HepG2 (cell line): ENCODE measurements around the gene EIF1AD. TPM values are rescaled to one million over a fixed set of nuclear protein-coding genes. Genes with fewer than 3 reads are reported as not detected.

ENCODE experiments used
- BRF2 ChIP-seq: sonication (generic); formaldehyde crosslinking; IDR thresholded peaks from 2 replicates; pipeline ENCODE4 v1.8.1; 2022; ENCODE audit warnings: mild to moderate bottlenecking, missing genetic modification reagents
- CCAR2 ChIP-seq: fragments of 200-400 bp; formaldehyde crosslinking; optimal IDR thresholded peaks from 2 replicates; pipeline ENCODE3; 2018; ENCODE audit warnings: low read depth, mild to moderate bottlenecking, low read length, moderate library complexity
- FOXJ3 ChIP-seq: sonication (generic); formaldehyde crosslinking; IDR thresholded peaks from 2 replicates; pipeline ENCODE4 v1.4.0; 2020; ENCODE audit warnings: missing genetic modification reagents, mild to moderate bottlenecking, borderline replicate concordance
- HNF1B ChIP-seq: sonication (generic); formaldehyde crosslinking; IDR thresholded peaks from 2 replicates; pipeline ENCODE4 v1.5.1; 2020; ENCODE audit warnings: mild to moderate bottlenecking, moderate library complexity, missing genetic modification reagents
- IRX3 ChIP-seq: sonication (generic); formaldehyde crosslinking; IDR thresholded peaks from 2 replicates; pipeline ENCODE4 v1.8.1; 2023; ENCODE audit warnings: mild to moderate bottlenecking, low read depth, missing genetic modification reagents, borderline replicate concordance
- KLF12 ChIP-seq: sonication (generic); formaldehyde crosslinking; IDR thresholded peaks from 2 replicates; pipeline ENCODE4 v1.4.0; 2020; ENCODE audit warnings: missing genetic modification reagents, borderline replicate concordance
- MEF2D ChIP-seq: sonication (generic); formaldehyde crosslinking; IDR thresholded peaks from 2 replicates; pipeline ENCODE4 v1.5.1; 2020; ENCODE audit warnings: mild to moderate bottlenecking, missing genetic modification reagents
- MEIS1 ChIP-seq: sonication (generic); formaldehyde crosslinking; IDR thresholded peaks from 2 replicates; pipeline ENCODE4 v1.9.0; 2021; ENCODE audit warnings: mild to moderate bottlenecking, missing genetic modification reagents, moderate library complexity, borderline replicate concordance
- NFYB ChIP-seq: sonication (generic); formaldehyde crosslinking; IDR thresholded peaks from 2 replicates; pipeline ENCODE4 v1.4.0; 2020; ENCODE audit warnings: missing genetic modification reagents
- SRF ChIP-seq: IDR thresholded peaks from 2 replicates; pipeline ENCODE4 v1.6.1; 2011; ENCODE audit warnings: mild to moderate bottlenecking, low read depth, low read length, moderate library complexity
- SRSF4 ChIP-seq: fragments of 200-400 bp; formaldehyde crosslinking; IDR thresholded peaks from one replicate; pipeline ENCODE4 v1.6.1; 2018; ENCODE audit warnings: mild to moderate bottlenecking, low read depth, low read length, moderate library complexity; ENCODE audit not compliant: poor library complexity, severe bottlenecking
- SRY ChIP-seq: sonication (generic); formaldehyde crosslinking; IDR thresholded peaks from 2 replicates; pipeline ENCODE4 v1.8.0; 2022; ENCODE audit warnings: mild to moderate bottlenecking, missing genetic modification reagents
- THAP8 ChIP-seq: sonication (generic); formaldehyde crosslinking; IDR thresholded peaks from 2 replicates; pipeline ENCODE4 v1.5.1; 2020; ENCODE audit warnings: missing genetic modification reagents, mild to moderate bottlenecking, borderline replicate concordance
- YEATS2 ChIP-seq: sonication (generic); formaldehyde crosslinking; IDR thresholded peaks from 2 replicates; pipeline ENCODE4 v1.4.0; 2020; ENCODE audit warnings: missing genetic modification reagents, borderline replicate concordance
- ZBTB7B ChIP-seq: sonication (generic); formaldehyde crosslinking; IDR thresholded peaks from 2 replicates; pipeline ENCODE4 v1.4.0; 2020; ENCODE audit warnings: missing genetic modification reagents
- ZMYM2 ChIP-seq: sonication (generic); formaldehyde crosslinking; IDR thresholded peaks from 2 replicates; pipeline ENCODE4 v1.8.0; 2022; ENCODE audit warnings: mild to moderate bottlenecking, missing genetic modification reagents
- ZNF235 ChIP-seq: sonication (generic); formaldehyde crosslinking; IDR thresholded peaks from 2 replicates; pipeline ENCODE4 v1.8.1; 2023; ENCODE audit warnings: mild to moderate bottlenecking, missing genetic modification reagents, borderline replicate concordance
- ZNF329 ChIP-seq: sonication (generic); formaldehyde crosslinking; IDR thresholded peaks from 2 replicates; pipeline ENCODE4 v1.9.0; 2021; ENCODE audit warnings: low read depth, mild to moderate bottlenecking, missing genetic modification reagents
- ZNF503 ChIP-seq: sonication (generic); formaldehyde crosslinking; IDR thresholded peaks from 2 replicates; pipeline ENCODE4 v1.4.0; 2020; ENCODE audit warnings: missing genetic modification reagents
- ZNF510 ChIP-seq: sonication (generic); formaldehyde crosslinking; IDR thresholded peaks from 2 replicates; pipeline ENCODE4 v1.4.0; 2020; ENCODE audit warnings: low read depth, mild to moderate bottlenecking, missing genetic modification reagents
- ZNF543 ChIP-seq: sonication (generic); formaldehyde crosslinking; IDR thresholded peaks from 2 replicates; pipeline ENCODE4 v1.4.0; 2020; ENCODE audit warnings: mild to moderate bottlenecking, missing genetic modification reagents
- ZNF563 ChIP-seq: sonication (generic); formaldehyde crosslinking; IDR thresholded peaks from 2 replicates; pipeline ENCODE4 v1.8.0; 2022; ENCODE audit warnings: mild to moderate bottlenecking, moderate library complexity, missing genetic modification reagents
- ZNF570 ChIP-seq: sonication (generic); formaldehyde crosslinking; IDR thresholded peaks from 2 replicates; pipeline ENCODE4 v1.4.0; 2020; ENCODE audit warnings: mild to moderate bottlenecking, missing genetic modification reagents, borderline replicate concordance
- ZNF761 ChIP-seq: sonication (generic); formaldehyde crosslinking; conservative IDR thresholded peaks from 2 replicates; pipeline ENCODE4 v1.4.0; 2020; ENCODE audit warnings: mild to moderate bottlenecking, missing genetic modification reagents
- polyA plus RNA-seq, 8 experiments: library from polyadenylated mRNA; depleted of rRNA in 3 of 8; stranded (reverse) in 7 of 8; unstranded in 1 of 8; fragments of >200 nt; fragmentation: Illumina TruSeq in 4 of 8; extraction: Trizol in 4 of 8; gene quantifications; 2 replicates each; pipeline versions ENCODE4 v1.2.1 to v1.2.3, GENCODE V29; 2011 to 2016; ENCODE audit warnings: low read depth in 4 of 8, missing spikeins in 1 of 8, mixed read lengths in 1 of 8; ENCODE audit not compliant: insufficient read depth in 1 of 8
- total RNA-seq, 5 experiments: library from RNA; depleted of rRNA; stranded (reverse); fragments of >200 nt; fragmentation: Illumina TruSeq; extraction: Trizol; gene quantifications; 2 replicates each; pipeline ENCODE4 v1.2.3, GENCODE V29; 2016; ENCODE audit warnings: low read depth in 1 of 5

The EIF1AD gene
- total and polyA plus RNA-seq, 2 of the 13 experiments (the other 11 are each of a cell fraction or from before 2014, with no cell fraction given) = 18.2 to 30.8 TPM

- TF ChIP-seq ZNF570 (CRISPR knock-in tag) (0 out of 2 replicates have a peak, but pooled peaks have one; percentile 35), ZNF329 (CRISPR knock-in tag) (0 out of 2 replicates have a peak, but pooled peaks have one; percentile 49), MEIS1 (CRISPR knock-in tag) (peak; percentile 86), ZNF543 (CRISPR knock-in tag) (peak; percentile 94), MEF2D (CRISPR knock-in tag) (peak; percentile 86), NFYB (CRISPR knock-in tag) (peak; percentile 45; the same call in 1 of the 2 replicates), THAP8 (CRISPR knock-in tag) (peak; percentile 90), IRX3 (CRISPR knock-in tag) (no peak), KLF12 (peak; percentile 86; the same call in 1 of the 2 replicates), ZNF503 (peak; percentile 69), SRY (CRISPR knock-in tag) (peak; percentile 75; the same call in 1 of the 2 replicates), BRF2 (CRISPR knock-in tag) (0 out of 2 replicates have a peak, but pooled peaks have one; percentile 27), HNF1B (peak; percentile 94), ZNF510 (CRISPR knock-in tag) (peak; percentile 96), ZMYM2 (CRISPR knock-in tag) (no peak), ZBTB7B (CRISPR knock-in tag) (0 out of 2 replicates have a peak, but pooled peaks have one; percentile 62), SRSF4 (no peak), ZNF761 (CRISPR knock-in tag) (peak; percentile 96), ZNF235 (CRISPR knock-in tag) (no peak), FOXJ3 (CRISPR knock-in tag) (peak; percentile 59; the same call in 1 of the 2 replicates), SRF (peak; percentile 70; the same call in 1 of the 2 replicates), ZNF563 (CRISPR knock-in tag) (peak; percentile 86; the same call in 1 of the 2 replicates), CCAR2 (peak; percentile 84), YEATS2 (CRISPR knock-in tag) (peak; percentile 97)
Measured at GRCh38 chr11:66001942-66002647, at the start of gene EIF1AD, which contains the start of gene BANF1 (continued).
